ENCODE data around the gene KAT6B. TPM values are rescaled to one million over a fixed set of nuclear protein-coding genes. Genes with fewer than 3 reads are reported as not detected.
"Not testable (repeated sequence)": the region's sequence is repeated elsewhere in the genome, so short reads cannot be mapped to it uniquely, and the experiment has no call there.

The KAT6B gene
- total and polyA plus RNA-seq, 8 donors: 27.6 to 48.1 (median 42.3) TPM

GRCh38 chr10:74891053-74891452 is 64.7 kb downstream of the KAT6B start:
- ATAC-seq: no peak

GRCh38 chr10:74892839-74893238 is 66.4 kb downstream of the KAT6B start:
- H3K4me1 ChIP-seq: peaks cover 0 to 14% of the 10 kb centered on the region in 2 donors
- H3K9me3 ChIP-seq: no peaks in the 10 kb centered on the region
- TF ChIP-seq, protein P1, sequence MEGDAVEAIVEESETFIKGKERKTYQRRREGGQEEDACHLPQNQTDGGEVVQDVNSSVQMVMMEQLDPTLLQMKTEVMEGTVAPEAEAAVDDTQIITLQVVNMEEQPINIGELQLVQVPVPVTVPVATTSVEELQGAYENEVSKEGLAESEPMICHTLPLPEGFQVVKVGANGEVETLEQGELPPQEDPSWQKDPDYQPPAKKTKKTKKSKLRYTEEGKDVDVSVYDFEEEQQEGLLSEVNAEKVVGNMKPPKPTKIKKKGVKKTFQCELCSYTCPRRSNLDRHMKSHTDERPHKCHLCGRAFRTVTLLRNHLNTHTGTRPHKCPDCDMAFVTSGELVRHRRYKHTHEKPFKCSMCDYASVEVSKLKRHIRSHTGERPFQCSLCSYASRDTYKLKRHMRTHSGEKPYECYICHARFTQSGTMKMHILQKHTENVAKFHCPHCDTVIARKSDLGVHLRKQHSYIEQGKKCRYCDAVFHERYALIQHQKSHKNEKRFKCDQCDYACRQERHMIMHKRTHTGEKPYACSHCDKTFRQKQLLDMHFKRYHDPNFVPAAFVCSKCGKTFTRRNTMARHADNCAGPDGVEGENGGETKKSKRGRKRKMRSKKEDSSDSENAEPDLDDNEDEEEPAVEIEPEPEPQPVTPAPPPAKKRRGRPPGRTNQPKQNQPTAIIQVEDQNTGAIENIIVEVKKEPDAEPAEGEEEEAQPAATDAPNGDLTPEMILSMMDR (IDR thresholded peaks at IDR 0.05): no peak
- DNase-seq: no peak
- intact Hi-C loops (cut with DNase I): no loop called here
- ATAC-seq: no peak
- H3K27me3 ChIP-seq: no peaks in the 10 kb centered on the region
- H3K27ac ChIP-seq: no peak overlapping the region
- no peaks in the 10 kb centered on the region for H3K36me3 ChIP-seq
- no peak overlapping the region for H3K4me3 ChIP-seq

More at GRCh38 chr10:74891053-74891452, 64.7 kb downstream of the KAT6B start:
- Histone ChIP-seq H3K27ac (no peak overlapping the region), H3K27me3 (no peaks in the 10 kb centered on the region), H3K4me1 (peaks cover 0 to 7% of the 10 kb centered on the region in 2 donors), H3K36me3 (no peaks in the 10 kb centered on the region), H3K9me3 (no peaks in the 10 kb centered on the region), H3K4me3 (no peak overlapping the region)
- intact Hi-C loops (cut with DNase I): no loop called here
- TF ChIP-seq, protein P1 (IDR thresholded peaks at IDR 0.05): no peak
- DNase-seq: no peak

DNA sequence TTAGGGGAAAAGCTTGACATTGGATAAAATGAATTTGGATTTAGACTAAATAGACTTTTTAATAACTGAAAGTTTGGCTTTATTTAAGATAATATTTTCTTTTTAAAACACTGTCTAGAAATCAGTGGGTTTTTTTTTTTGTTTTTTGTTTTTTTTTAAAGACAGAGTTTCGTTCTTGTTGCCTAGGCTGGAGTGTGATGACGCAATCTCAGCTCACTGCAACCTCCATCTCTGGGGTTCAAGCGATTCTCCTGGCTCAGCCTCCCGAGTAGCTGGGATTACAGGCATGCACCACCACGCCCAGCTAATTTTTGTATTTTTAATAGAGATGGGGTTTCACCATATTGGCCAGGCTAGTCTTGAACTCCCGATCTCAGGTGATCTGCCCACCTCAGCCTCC is 66.9 kb downstream of the KAT6B start:
- DNase-seq; H3K9me3 ChIP-seq; H3K27ac ChIP-seq; H3K4me3 ChIP-seq; ATAC-seq; intact Hi-C loops (cut with DNase I); H3K27me3 ChIP-seq; H3K36me3 ChIP-seq: not testable (repeated sequence)
- H3K4me1 ChIP-seq: peaks cover 0 to 17% of the 10 kb centered on the region in 2 donors

GRCh38 chr10:74896788-74897527 is 70.6 kb downstream of the KAT6B start:
- H3K27me3 ChIP-seq: no peaks in the 10 kb centered on the region
- H3K27ac ChIP-seq: no peak overlapping the region
- DNase-seq: no peak
- TF ChIP-seq, protein P1 (IDR thresholded peaks at IDR 0.05): no peak
- no peaks in the 10 kb centered on the region for H3K9me3 ChIP-seq
- no peak for ATAC-seq
- H3K4me3 ChIP-seq: no peak overlapping the region
- intact Hi-C loops (cut with DNase I): no loop called here
- peaks cover 0 to 26% of the 10 kb centered on the region in 2 donors for H3K4me1 ChIP-seq
- no peaks in the 10 kb centered on the region for H3K36me3 ChIP-seq

DNA sequence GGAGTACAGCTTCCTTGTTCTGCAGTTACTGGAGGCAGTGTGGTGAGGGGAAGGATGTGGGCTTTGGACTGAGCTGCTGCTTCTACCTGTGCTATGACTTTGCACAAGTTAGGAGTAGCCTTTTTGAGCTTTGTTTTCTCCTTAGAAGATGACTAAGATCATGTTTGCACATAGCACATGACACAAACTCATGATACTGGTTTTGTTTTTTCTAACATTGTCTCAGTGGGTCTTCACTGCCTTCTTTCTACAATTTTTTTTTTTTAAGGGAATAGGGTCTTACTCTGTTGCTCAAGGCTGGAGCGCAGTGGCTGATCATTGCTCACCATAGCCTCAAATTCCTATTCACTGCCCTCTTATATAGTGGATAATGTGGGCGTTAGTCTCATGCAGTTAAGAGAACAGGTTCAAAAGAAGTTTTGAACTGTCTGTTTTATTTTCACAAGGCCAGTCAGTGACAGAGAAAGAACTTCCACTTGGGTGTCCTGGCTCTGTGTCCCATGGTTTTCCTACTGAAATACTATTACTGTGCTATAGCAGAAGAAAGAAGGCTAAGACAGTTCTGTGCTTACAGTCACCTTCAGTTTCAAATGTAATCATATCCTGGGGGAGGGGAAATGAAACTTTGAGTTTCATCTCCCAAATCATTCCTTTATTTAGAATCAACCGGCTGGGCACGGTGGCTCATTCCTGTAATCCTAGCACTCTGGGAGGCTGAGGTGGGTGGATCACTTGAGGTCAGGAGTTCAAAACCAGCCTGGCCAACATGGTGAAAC is 72.0 kb downstream of the KAT6B start:
- TF ChIP-seq, protein P1 (IDR thresholded peaks at IDR 0.05): no peak
- Histone ChIP-seq H3K9me3 (no peaks in the 10 kb centered on the region), H3K36me3 (no peaks in the 10 kb centered on the region), H3K27ac (no peak overlapping the region), H3K4me3 (no peak overlapping the region), H3K27me3 (no peaks in the 10 kb centered on the region), H3K4me1 (peaks cover 0 to 26% of the 10 kb centered on the region in 2 donors)
- intact Hi-C loops (cut with DNase I): no loop called here
- ATAC-seq: peak; percentile 35
- DNase-seq: no peak

All from left lung (tissue), 10 donors.